ENCODE measurements around the gene ATG13.
"Not testable (repeated sequence)": the region's sequence is repeated elsewhere in the genome, so short reads cannot be mapped to it uniquely, and the experiment has no call there.

The ATG13 gene

GRCh38 chr11:46643986-46644385, 26.6 kb downstream of the ATG13 start:
- no peak for DNase-seq (ENCODE audit: low read depth)

- no peak for DNase-seq (ENCODE audit: low read depth)
Observed at GRCh38 chr11:46649180-46649738, 31.9 kb downstream of the ATG13 start.

- no peak for DNase-seq (ENCODE audit: low read depth)
Observed at GRCh38 chr11:46655631-46656030, 38.3 kb downstream of the ATG13 start.

- DNase-seq (ENCODE audit: low read depth) = no peak
Observed at GRCh38 chr11:46657186-46657585, 39.8 kb downstream of the ATG13 start.

GRCh38 chr11:46658259-46658658, 40.9 kb downstream of the ATG13 start:
- DNase-seq (ENCODE audit: low read depth) = no peak

GRCh38 chr11:46659908-46660307, 42.6 kb downstream of the ATG13 start:
- no peak for DNase-seq (ENCODE audit: low read depth)

- DNase-seq (ENCODE audit: low read depth) = no peak
Observed at GRCh38 chr11:46661836-46662235, 44.5 kb downstream of the ATG13 start.

GRCh38 chr11:46662366-46662765, 45.0 kb downstream of the ATG13 start:
- no peak for DNase-seq (ENCODE audit: low read depth)

GRCh38 chr11:46663277-46663940, 46.1 kb downstream of the ATG13 start:
- DNase-seq (ENCODE audit: low read depth) = no peak

GRCh38 chr11:46664612-46665011, 47.3 kb downstream of the ATG13 start:
- DNase-seq (ENCODE audit: low read depth) = no peak

GRCh38 chr11:46665356-46665755, 48.0 kb downstream of the ATG13 start:
- DNase-seq (ENCODE audit: low read depth) = no peak

- DNase-seq (ENCODE audit: low read depth) = no peak
Observed at GRCh38 chr11:46666516-46666915, 49.2 kb downstream of the ATG13 start.

GRCh38 chr11:46667043-46667481, 49.7 kb downstream of the ATG13 start:
- DNase-seq (ENCODE audit: low read depth) = no peak

- no peak for DNase-seq (ENCODE audit: low read depth)
Observed at GRCh38 chr11:46668480-46669085, 51.2 kb downstream of the ATG13 start.

GRCh38 chr11:46669711-46670139, 52.4 kb downstream of the ATG13 start:
- no peak for DNase-seq (ENCODE audit: low read depth)

- DNase-seq (ENCODE audit: low read depth) = not testable (repeated sequence)
Observed at GRCh38 chr11:46670521-46670920, 53.2 kb downstream of the ATG13 start.

- DNase-seq (ENCODE audit: low read depth) = no peak
Observed at GRCh38 chr11:46671958-46672315, 54.6 kb downstream of the ATG13 start.

- DNase-seq (ENCODE audit: low read depth) = no peak
Observed at GRCh38 chr11:46672381-46672839, 55.1 kb downstream of the ATG13 start.

GRCh38 chr11:46673713-46674462, 56.5 kb downstream of the ATG13 start:
- no peak for DNase-seq (ENCODE audit: low read depth)

GRCh38 chr11:46674463-46675287, 57.3 kb downstream of the ATG13 start:
- no peak for DNase-seq (ENCODE audit: low read depth)

GRCh38 chr11:46675288-46675851, 58.0 kb downstream of the ATG13 start:
- DNase-seq (ENCODE audit: low read depth) = no peak

GRCh38 chr11:46675949-46676348, 58.6 kb downstream of the ATG13 start:
- DNase-seq (ENCODE audit: low read depth) = no peak
